ENCODE results near the gene HNRNPA3.

- TF ChIP-seq EZH2 (IDR thresholded peaks at IDR 0.05; ENCODE audit: borderline replicate concordance, low read depth, low read length, severe bottlenecking) (no peak), MYC (IDR thresholded peaks at IDR 0.05; ENCODE audit: low read depth, low read length) (no peak)
Measured at GRCh38 chr2:177171418-177171865, 41.2 kb upstream of the HNRNPA3 start.

Measured in endothelial cell of umbilical vein (primary cell).